HG03442 (cell line): ENCODE results near the gene ITPKC.

Experiments
- ATAC-seq: cut with Tn5 transposase; IDR thresholded peaks from one replicate; pipeline ENCODE4 v1.9.1; 2021; ENCODE audit warnings: mild to moderate bottlenecking, moderate library complexity; ENCODE audit not compliant: unreplicated experiment

Gene ITPKC

DNA sequence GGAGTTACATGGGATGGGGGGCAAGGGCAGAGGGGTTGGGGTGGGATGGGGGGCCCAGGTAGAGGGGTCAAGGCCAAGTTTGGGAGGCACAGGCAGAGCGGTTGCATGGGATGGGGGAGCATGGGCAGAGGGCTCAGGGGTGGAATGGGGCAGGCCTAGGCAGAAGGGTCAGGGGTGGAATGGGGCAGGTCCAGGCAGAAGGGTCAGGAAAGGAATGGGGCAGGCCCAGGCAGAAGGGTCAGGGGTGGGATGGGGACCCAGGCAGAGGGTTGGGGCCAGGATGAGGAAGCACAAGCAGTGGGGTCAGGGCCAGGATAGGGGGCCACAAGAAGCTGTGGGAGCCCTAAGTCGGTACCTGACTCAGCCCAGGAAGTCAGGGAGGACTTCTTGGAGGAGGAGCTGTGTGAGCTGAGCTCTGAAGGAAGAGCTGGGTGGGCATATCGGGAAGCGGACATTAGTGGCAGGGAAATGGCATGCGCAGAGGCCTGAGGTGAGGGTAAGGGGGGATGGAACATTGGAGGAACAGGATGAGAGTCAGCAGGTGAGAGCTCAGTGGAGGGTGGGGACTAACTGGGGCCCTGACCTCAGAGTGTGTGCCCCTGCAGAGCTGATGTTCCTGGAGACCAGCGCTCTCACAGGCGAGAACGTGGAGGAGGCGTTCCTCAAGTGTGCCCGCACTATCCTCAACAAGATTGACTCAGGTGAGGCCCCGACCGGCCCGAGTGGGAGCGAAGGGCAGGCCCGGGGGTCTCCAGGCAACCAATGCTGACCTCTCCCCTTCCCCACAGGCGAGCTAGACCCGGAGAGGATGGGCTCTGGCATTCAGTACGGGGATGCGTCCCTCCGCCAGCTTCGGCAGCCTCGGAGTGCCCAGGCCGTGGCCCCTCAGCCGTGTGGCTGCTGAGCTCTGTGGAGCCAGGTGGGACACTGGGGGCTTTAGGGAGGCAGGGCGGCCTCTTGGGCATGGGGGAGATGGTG is 69.4 kb downstream of the ITPKC start:
- ATAC-seq, result no peak
